NCI-H2171 (cell line): ENCODE data around the gene SCCPDH.
A peak's percentile ranks its signal among the peaks of the same experiment; 100 is the strongest.
"Not testable (repeated sequence)": the region's sequence is repeated elsewhere in the genome, so short reads cannot be mapped to it uniquely, and the experiment has no call there.

Experiments used
- DNase-seq: peaks from one replicate; lab custom pipeline; 2025; lab: John Stamatoyannopoulos, UW

SCCPDH gene

GRCh38 chr1:246708166-246708565 is 16.0 kb upstream of the SCCPDH start:
- no peak for DNase-seq

- no peak for DNase-seq
Measured at GRCh38 chr1:246709196-246709595, 15.0 kb upstream of the SCCPDH start.

- no peak for DNase-seq
Measured at GRCh38 chr1:246709835-246710234, 14.4 kb upstream of the SCCPDH start.

- no peak for DNase-seq
Measured at GRCh38 chr1:246711548-246712003, 12.6 kb upstream of the SCCPDH start.

- DNase-seq = not testable (repeated sequence)
Measured at GRCh38 chr1:246712428-246712827, 11.8 kb upstream of the SCCPDH start.

GRCh38 chr1:246719361-246719760 is 4.8 kb upstream of the SCCPDH start:
- DNase-seq = not testable (repeated sequence)

GRCh38 chr1:246720814-246721213 is 3.4 kb upstream of the SCCPDH start:
- DNase-seq = not testable (repeated sequence)

GRCh38 chr1:246722720-246723119 is 1.5 kb upstream of the SCCPDH start:
- no peak for DNase-seq

GRCh38 chr1:246724731-246725095 is 504 bp downstream of the SCCPDH start:
- peak; percentile 52 for DNase-seq

- no peak for DNase-seq
Measured at GRCh38 chr1:246725191-246725590, 982 bp downstream of the SCCPDH start.

GRCh38 chr1:246726255-246726679 is 2.1 kb downstream of the SCCPDH start:
- no peak for DNase-seq

GRCh38 chr1:246726881-246727280 is 2.7 kb downstream of the SCCPDH start:
- no peak for DNase-seq

GRCh38 chr1:246727594-246727993 is 3.4 kb downstream of the SCCPDH start:
- DNase-seq = no peak

- no peak for DNase-seq
Measured at GRCh38 chr1:246728311-246728710, 4.1 kb downstream of the SCCPDH start.

- DNase-seq = not testable (repeated sequence)
Measured at GRCh38 chr1:246729040-246729439, 4.8 kb downstream of the SCCPDH start.

- DNase-seq = no peak
Measured at GRCh38 chr1:246730839-246731238, 6.6 kb downstream of the SCCPDH start.

GRCh38 chr1:246731873-246732272 is 7.7 kb downstream of the SCCPDH start:
- DNase-seq = not testable (repeated sequence)

- DNase-seq = no peak
Measured at GRCh38 chr1:246733704-246734103, 9.5 kb downstream of the SCCPDH start.

GRCh38 chr1:246734866-246735265 is 10.7 kb downstream of the SCCPDH start:
- DNase-seq = no peak

GRCh38 chr1:246735735-246736134 is 11.5 kb downstream of the SCCPDH start:
- DNase-seq = no peak

- DNase-seq = no peak
Measured at GRCh38 chr1:246742396-246742795, 18.2 kb downstream of the SCCPDH start.

- not testable (repeated sequence) for DNase-seq
Measured at GRCh38 chr1:246746155-246746554, 21.9 kb downstream of the SCCPDH start.

GRCh38 chr1:246748006-246748405 is 23.8 kb downstream of the SCCPDH start:
- no peak for DNase-seq

- DNase-seq = no peak
Measured at GRCh38 chr1:246748867-246749266, 24.7 kb downstream of the SCCPDH start.

GRCh38 chr1:246750752-246751151 is 26.5 kb downstream of the SCCPDH start:
- no peak for DNase-seq
